Muscle layer of colon (tissue), 2 donors: ENCODE results near the gene CATSPERB.

Experiments used
- H3K27ac ChIP-seq: one replicate; pipeline ENCODE4 v1.7.0; 2013; ENCODE audit warnings: low read depth, mild to moderate bottlenecking, low read length, moderate library complexity
- H3K27me3 ChIP-seq, 2 donors: one replicate each; pipeline ENCODE4 v1.7.0; 2013; ENCODE audit warnings: low read length in 2 of 2, mild to moderate bottlenecking in 2 of 2; ENCODE audit not compliant: insufficient read depth in 2 of 2, control insufficient read depth in 1 of 2
- H3K36me3 ChIP-seq: one replicate; pipeline ENCODE4 v1.7.0; 2013; ENCODE audit warnings: mild to moderate bottlenecking, low read length; ENCODE audit not compliant: insufficient read depth
- H3K4me1 ChIP-seq: one replicate; pipeline ENCODE4 v1.7.0; 2013; ENCODE audit warnings: mild to moderate bottlenecking, low read length; ENCODE audit not compliant: insufficient read depth
- H3K4me3 ChIP-seq, 2 donors: one replicate each; pipeline ENCODE4 v1.7.0; 2013; ENCODE audit warnings: low read length in 2 of 2, low read depth in 1 of 2, mild to moderate bottlenecking in 1 of 2, moderate library complexity in 1 of 2
- H3K9ac ChIP-seq: one replicate; pipeline ENCODE4 v1.7.0; 2013; ENCODE audit warnings: low read length
- H3K9me3 ChIP-seq: one replicate; pipeline ENCODE4 v1.7.0; 2013; ENCODE audit warnings: mild to moderate bottlenecking, low read length
- donor health status: abdominal sarcoma.
- donor health status: Adenocarcinoma of cecum.

CATSPERB gene

GRCh38 chr14:91654836-91655235 lies 77.0 kb downstream of the CATSPERB start:
- H3K36me3 ChIP-seq = no peaks in the 10 kb centered on the region
- no peak overlapping the region for H3K4me3 ChIP-seq
- H3K27me3 ChIP-seq = no peaks in the 10 kb centered on the region
- H3K9me3 ChIP-seq = no peaks in the 10 kb centered on the region
- H3K9ac ChIP-seq = no peak overlapping the region
- no peaks in the 10 kb centered on the region for H3K4me1 ChIP-seq
- no peak overlapping the region for H3K27ac ChIP-seq

GRCh38 chr14:91653451-91653850 lies 78.4 kb downstream of the CATSPERB start:
- H3K4me3 ChIP-seq = no peak overlapping the region
- no peak overlapping the region for H3K27ac ChIP-seq
- H3K27me3 ChIP-seq = no peaks in the 10 kb centered on the region
- H3K9ac ChIP-seq = no peak overlapping the region
- no peaks in the 10 kb centered on the region for H3K4me1 ChIP-seq
- H3K36me3 ChIP-seq = no peaks in the 10 kb centered on the region
- H3K9me3 ChIP-seq = no peaks in the 10 kb centered on the region

GRCh38 chr14:91649930-91650329 lies 82.0 kb downstream of the CATSPERB start:
- Histone ChIP-seq H3K36me3 (no peaks in the 10 kb centered on the region), H3K27me3 (no peaks in the 10 kb centered on the region), H3K4me1 (no peaks in the 10 kb centered on the region), H3K27ac (no peak overlapping the region), H3K9me3 (no peaks in the 10 kb centered on the region), H3K9ac (no peak overlapping the region), H3K4me3 (no peak overlapping the region)

GRCh38 chr14:91647856-91648255 lies 84.0 kb downstream of the CATSPERB start:
- Histone ChIP-seq H3K27ac (no peak overlapping the region), H3K9ac (no peak overlapping the region), H3K9me3 (no peaks in the 10 kb centered on the region), H3K27me3 (no peaks in the 10 kb centered on the region), H3K36me3 (no peaks in the 10 kb centered on the region), H3K4me1 (no peaks in the 10 kb centered on the region), H3K4me3 (no peak overlapping the region)

- Histone ChIP-seq H3K36me3 (no peaks in the 10 kb centered on the region), H3K4me3 (no peak overlapping the region), H3K9me3 (no peaks in the 10 kb centered on the region), H3K27ac (no peak overlapping the region), H3K4me1 (no peaks in the 10 kb centered on the region), H3K9ac (no peak overlapping the region), H3K27me3 (no peaks in the 10 kb centered on the region)
These were observed 95.3 kb downstream of the CATSPERB start for GRCh38 chr14:91636604-91637003.

GRCh38 chr14:91624757-91625156 lies 107.1 kb downstream of the CATSPERB start:
- Histone ChIP-seq H3K9me3 (no peaks in the 10 kb centered on the region), H3K27ac (no peak overlapping the region), H3K4me3 (no peak overlapping the region), H3K9ac (no peak overlapping the region), H3K27me3 (no peaks in the 10 kb centered on the region), H3K36me3 (no peaks in the 10 kb centered on the region), H3K4me1 (no peaks in the 10 kb centered on the region)

- no peak overlapping the region for H3K27ac ChIP-seq
- H3K27me3 ChIP-seq = no peaks in the 10 kb centered on the region
- H3K4me3 ChIP-seq = no peak overlapping the region
- no peaks in the 10 kb centered on the region for H3K36me3 ChIP-seq
- H3K4me1 ChIP-seq = no peaks in the 10 kb centered on the region
- no peaks in the 10 kb centered on the region for H3K9me3 ChIP-seq
- H3K9ac ChIP-seq = no peak overlapping the region
These were observed 117.7 kb downstream of the CATSPERB start for GRCh38 chr14:91614187-91614586.

GRCh38 chr14:91613459-91614112 lies 118.3 kb downstream of the CATSPERB start:
- no peaks in the 10 kb centered on the region for H3K4me1 ChIP-seq
- H3K9me3 ChIP-seq = no peaks in the 10 kb centered on the region
- no peaks in the 10 kb centered on the region for H3K27me3 ChIP-seq
- no peak overlapping the region for H3K27ac ChIP-seq
- H3K36me3 ChIP-seq = no peaks in the 10 kb centered on the region
- H3K9ac ChIP-seq = no peak overlapping the region
- no peak overlapping the region for H3K4me3 ChIP-seq

- no peak overlapping the region for H3K4me3 ChIP-seq
- H3K27ac ChIP-seq = no peak overlapping the region
- no peaks in the 10 kb centered on the region for H3K36me3 ChIP-seq
- H3K9ac ChIP-seq = no peak overlapping the region
- H3K27me3 ChIP-seq = no peaks in the 10 kb centered on the region
- H3K9me3 ChIP-seq = no peaks in the 10 kb centered on the region
- no peaks in the 10 kb centered on the region for H3K4me1 ChIP-seq
These were observed 120.4 kb downstream of the CATSPERB start for GRCh38 chr14:91611528-91611927.

- Histone ChIP-seq H3K27me3 (no peaks in the 10 kb centered on the region), H3K4me3 (no peak overlapping the region), H3K9me3 (no peaks in the 10 kb centered on the region), H3K4me1 (no peaks in the 10 kb centered on the region), H3K36me3 (no peaks in the 10 kb centered on the region), H3K27ac (no peak overlapping the region), H3K9ac (no peak overlapping the region)
These were observed 122.7 kb downstream of the CATSPERB start for GRCh38 chr14:91609161-91609560.

- Histone ChIP-seq H3K9me3 (no peaks in the 10 kb centered on the region), H3K27me3 (no peaks in the 10 kb centered on the region), H3K4me1 (no peaks in the 10 kb centered on the region), H3K9ac (no peak overlapping the region), H3K36me3 (no peaks in the 10 kb centered on the region), H3K27ac (no peak overlapping the region), H3K4me3 (no peak overlapping the region)
These were observed 124.4 kb downstream of the CATSPERB start for GRCh38 chr14:91607322-91608047.

- Histone ChIP-seq H3K27me3 (no peaks in the 10 kb centered on the region), H3K4me3 (no peak overlapping the region), H3K27ac (no peak overlapping the region), H3K36me3 (no peaks in the 10 kb centered on the region), H3K9ac (no peak overlapping the region), H3K9me3 (no peaks in the 10 kb centered on the region), H3K4me1 (no peaks in the 10 kb centered on the region)
These were observed 125.0 kb downstream of the CATSPERB start for GRCh38 chr14:91606851-91607250.
